HG02623 (cell line): ENCODE data around the gene COL15A1.

Experiments
- ATAC-seq: cut with Tn5 transposase; IDR thresholded peaks from one replicate; pipeline ENCODE4 v1.9.1; 2021; ENCODE audit warnings: moderate library complexity; ENCODE audit not compliant: unreplicated experiment

Gene COL15A1

GRCh38 chr9:98915599-98915998 lies 28.1 kb upstream of the COL15A1 start:
- no peak for ATAC-seq

- no peak for ATAC-seq
Observed at GRCh38 chr9:98916660-98917059, 27.0 kb upstream of the COL15A1 start.

- ATAC-seq, result no peak
Observed at GRCh38 chr9:98917746-98918487, 25.8 kb upstream of the COL15A1 start.

GRCh38 chr9:98921732-98922131 lies 22.0 kb upstream of the COL15A1 start:
- no peak for ATAC-seq

- ATAC-seq, result no peak
Observed at GRCh38 chr9:98922721-98923435, 20.8 kb upstream of the COL15A1 start.

- no peak for ATAC-seq
Observed at GRCh38 chr9:98923451-98924123, 20.1 kb upstream of the COL15A1 start.

- ATAC-seq, result no peak
Observed at GRCh38 chr9:98924946-98925820, 18.5 kb upstream of the COL15A1 start.

GRCh38 chr9:98925956-98926355 lies 17.8 kb upstream of the COL15A1 start:
- ATAC-seq, result no peak

GRCh38 chr9:98927724-98928123 lies 16.0 kb upstream of the COL15A1 start:
- no peak for ATAC-seq

GRCh38 chr9:98929071-98929470 lies 14.6 kb upstream of the COL15A1 start:
- ATAC-seq, result no peak

GRCh38 chr9:98929895-98930341 lies 13.8 kb upstream of the COL15A1 start:
- ATAC-seq, result no peak

GRCh38 chr9:98930792-98931191 lies 12.9 kb upstream of the COL15A1 start:
- ATAC-seq, result no peak

- no peak for ATAC-seq
Observed at GRCh38 chr9:98931600-98932389, 11.9 kb upstream of the COL15A1 start.

GRCh38 chr9:98933185-98933584 lies 10.5 kb upstream of the COL15A1 start:
- no peak for ATAC-seq

- no peak for ATAC-seq
Observed at GRCh38 chr9:98933890-98934289, 9.8 kb upstream of the COL15A1 start.

- no peak for ATAC-seq
Observed at GRCh38 chr9:98935071-98935505, 8.6 kb upstream of the COL15A1 start.

- ATAC-seq, result no peak
Observed at GRCh38 chr9:98940276-98940675, 3.4 kb upstream of the COL15A1 start.

GRCh38 chr9:98941946-98942523 lies 1.7 kb upstream of the COL15A1 start:
- no peak for ATAC-seq

- ATAC-seq, result no peak
Observed at GRCh38 chr9:98942906-98943681, 613 bp upstream of the COL15A1 start.
